Vagina (tissue), 2 donors: ENCODE measurements around the gene TNS1.

ENCODE experiments used
- CTCF ChIP-seq, 3 experiments: fragments of 450-650 bp in 2 of 3; fragments of 200-600 bp in 1 of 3; sonication (generic) in 1 of 3; IDR thresholded peaks; one replicate each; pipeline ENCODE4 v1.5.1; 2017 to 2019; ENCODE audit warnings: antibody characterized with exemption in 3 of 3, mild to moderate bottlenecking in 2 of 3, moderate library complexity in 2 of 3
- POLR2AphosphoS5 ChIP-seq, 2 donors: sonication (generic); formaldehyde crosslinking; IDR thresholded peaks; one replicate each; pipeline ENCODE4 v1.9.0; 2017; ENCODE audit warnings: antibody characterized with exemption in 2 of 2, mild to moderate bottlenecking in 2 of 2, low read depth in 1 of 2; ENCODE audit not compliant: insufficient read depth in 1 of 2

- no peak for TF ChIP-seq POLR2AphosphoS5 (IDR thresholded peaks at IDR 0.05; ENCODE audit: insufficient read depth in 1 of 2, low read depth in 1 of 2)
- no peak for TF ChIP-seq CTCF (IDR thresholded peaks at IDR 0.05)
These were observed 65.3 kb downstream of the TNS1 start for GRCh38 chr2:217937446-217937845.
